ENCODE results near the gene PLK4. TPM values are rescaled to one million over a fixed set of nuclear protein-coding genes. Genes with fewer than 3 reads are reported as not detected.
"Not testable (repeated sequence)": the region's sequence is repeated elsewhere in the genome, so short reads cannot be mapped to it uniquely, and the experiment has no call there.

The PLK4 gene
- total RNA-seq, 5 donors from 2014 or later (not counting 1 experiment from before 2014, with no cell fraction given): 1.7 to 5.6 (median 1.9) TPM

DNA sequence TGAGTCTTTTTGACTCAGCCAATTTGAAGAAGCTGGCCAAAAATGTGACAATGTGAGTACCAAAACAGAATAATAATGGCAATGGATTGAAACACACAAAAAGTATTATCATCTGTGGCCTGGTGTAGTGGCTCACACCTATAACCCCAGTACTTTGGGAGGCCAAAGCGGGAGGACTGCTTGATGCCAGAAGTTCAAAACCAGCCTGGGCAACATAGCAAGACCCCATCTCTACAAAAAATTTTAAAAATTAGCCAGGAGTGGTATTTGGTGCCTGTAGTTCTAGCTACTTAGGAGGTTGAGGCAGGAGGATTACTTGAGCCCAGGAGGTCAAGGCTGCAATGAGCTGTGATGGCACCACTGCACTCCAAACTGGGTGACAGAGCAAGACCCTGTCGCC is 41.5 kb downstream of the PLK4 start:
- Mint-ChIP-seq H3K27me3 (no peaks in the 10 kb centered on the region), H3K4me1 (peaks cover 0 to 2% (median 0%) of the 10 kb centered on the region in 3 donors), H3K27ac (no peak overlapping the region), H3K36me3 (peaks cover 58% of the 10 kb centered on the region), H3K4me3 (no peak overlapping the region), H3K9me3 (peaks cover 0 to 6% (median 3%) of the 10 kb centered on the region in 3 donors)
- WGBS (ENCODE audit: insufficient coverage): no CpG with 5 or more reads among the region's 2 CpGs
- Histone ChIP-seq H3K27me3 (replicated peaks in 1 of 2; ENCODE audit: control insufficient read depth in 2 of 2, extremely low read depth in 1 of 2, insufficient read depth in 2 of 2, low read length in 1 of 2) (no peaks in the 10 kb centered on the region), H3K9me3 (no peaks in the 10 kb centered on the region), H3K36me3 (ENCODE audit: control insufficient read depth in 2 of 2, extremely low read depth in 1 of 2, insufficient read depth in 1 of 2, low read length in 1 of 2) (peaks cover 0 to 38% of the 10 kb centered on the region in 2 donors), H3K4me1 (ENCODE audit: control insufficient read depth in 1 of 2, extremely low read depth in 1 of 2, insufficient read depth in 2 of 2, low read length in 2 of 2) (no peaks in the 10 kb centered on the region), H3K27ac (ENCODE audit: low read length) (no peak overlapping the region), H3K4me3 (ENCODE audit: control insufficient read depth in 1 of 2, extremely low read depth in 1 of 2, low read length in 1 of 2) (no peak overlapping the region)
- DNase-seq (no peak), ATAC-seq (replicated peaks in 1 of 4) (no peak)
- ChIA-PET POLR2A (interaction anchor here in 1 of 2 donors (0.5 kb wide), 1 partner anchor 136 kb away, joined by 3 read pairs; no protein-coding TSS in a partner anchor), CTCF (no interaction called here)

DNA sequence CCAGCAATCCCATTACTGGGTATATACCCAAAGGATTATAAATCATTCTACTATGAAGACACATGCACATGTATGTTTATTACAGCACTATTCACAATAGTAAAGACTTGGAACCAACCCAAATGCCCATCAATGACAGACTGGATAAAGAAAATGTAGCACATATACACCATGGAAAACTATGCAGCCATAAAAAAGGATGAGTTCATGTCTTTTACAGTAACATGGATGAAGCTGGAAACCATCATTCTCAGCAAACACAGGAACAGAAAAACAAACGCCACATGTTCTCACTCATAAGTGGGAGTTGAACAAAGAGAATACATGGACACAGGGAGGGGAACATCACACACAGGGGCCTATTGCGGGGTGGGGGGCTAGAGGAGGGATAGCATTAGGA is 45.0 kb downstream of the PLK4 start:
- ATAC-seq (replicated peaks in 1 of 4); POLR2A ChIA-PET; H3K4me3 Mint-ChIP-seq: not testable (repeated sequence)

DNA sequence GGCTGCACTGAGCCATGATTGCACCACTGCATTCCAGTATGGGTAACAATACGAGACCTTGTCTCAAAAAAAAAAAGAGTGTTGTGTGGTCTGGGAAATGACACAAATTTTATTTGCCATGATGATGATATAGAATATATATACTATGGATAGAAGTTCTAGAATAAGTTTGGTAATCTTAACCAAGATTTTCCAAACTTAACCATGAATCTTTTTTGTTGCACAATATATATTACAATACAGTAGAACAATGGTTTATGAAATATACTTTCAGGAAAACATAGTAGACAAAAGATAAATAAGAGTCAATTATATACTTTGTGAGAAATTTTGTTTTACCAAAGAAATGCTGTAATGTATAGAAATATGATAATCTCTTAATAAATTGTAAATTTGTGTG is 49.5 kb downstream of the PLK4 start:
- Histone ChIP-seq H3K4me3 (ENCODE audit: control insufficient read depth in 1 of 2, extremely low read depth in 1 of 2, low read length in 1 of 2) (no peak overlapping the region), H3K36me3 (ENCODE audit: control insufficient read depth in 2 of 2, extremely low read depth in 1 of 2, insufficient read depth in 1 of 2, low read length in 1 of 2) (peaks cover 0 to 19% of the 10 kb centered on the region in 2 donors), H3K4me1 (ENCODE audit: control insufficient read depth in 1 of 2, extremely low read depth in 1 of 2, insufficient read depth in 2 of 2, low read length in 2 of 2) (no peaks in the 10 kb centered on the region), H3K27me3 (replicated peaks in 1 of 2; ENCODE audit: control insufficient read depth in 2 of 2, extremely low read depth in 1 of 2, insufficient read depth in 2 of 2, low read length in 1 of 2) (no peaks in the 10 kb centered on the region), H3K9me3 (no peaks in the 10 kb centered on the region), H3K27ac (ENCODE audit: low read length) (no peak overlapping the region)
- Mint-ChIP-seq H3K27me3 (no peaks in the 10 kb centered on the region), H3K36me3 (peaks cover 32% of the 10 kb centered on the region), H3K4me1 (peaks cover 0 to 2% (median 0%) of the 10 kb centered on the region in 3 donors), H3K9me3 (peaks cover 0 to 6% (median 3%) of the 10 kb centered on the region in 3 donors), H3K27ac (no peak overlapping the region), H3K4me3 (no peak overlapping the region)
- DNase-seq (no peak), ATAC-seq (replicated peaks in 1 of 4) (no peak)
- ChIA-PET CTCF (interaction anchor here (0.6 kb wide), 2 partner anchors 13 to 25 kb away, joined by 3 to 4 read pairs; no protein-coding TSS in a partner anchor), POLR2A (no interaction called here)
- no CpG with 5 or more reads among the region's 1 CpG for WGBS (ENCODE audit: insufficient coverage)

More for the DNA sequence above, 45.0 kb downstream of the PLK4 start:
- H3K27me3 Mint-ChIP-seq; H3K9me3 Mint-ChIP-seq; H3K27ac Mint-ChIP-seq; H3K4me3 ChIP-seq (ENCODE audit: control insufficient read depth in 1 of 2, extremely low read depth in 1 of 2, low read length in 1 of 2); DNase-seq; H3K27me3 ChIP-seq (replicated peaks in 1 of 2; ENCODE audit: control insufficient read depth in 2 of 2, extremely low read depth in 1 of 2, insufficient read depth in 2 of 2, low read length in 1 of 2); H3K4me1 Mint-ChIP-seq; H3K4me1 ChIP-seq (ENCODE audit: control insufficient read depth in 1 of 2, extremely low read depth in 1 of 2, insufficient read depth in 2 of 2, low read length in 2 of 2); CTCF ChIA-PET; H3K9me3 ChIP-seq; H3K27ac ChIP-seq (ENCODE audit: low read length): not testable (repeated sequence)
- peaks cover 0 to 31% of the 10 kb centered on the region in 2 donors for H3K36me3 ChIP-seq (ENCODE audit: control insufficient read depth in 2 of 2, extremely low read depth in 1 of 2, insufficient read depth in 1 of 2, low read length in 1 of 2)
- peaks cover 58% of the 10 kb centered on the region for H3K36me3 Mint-ChIP-seq
- no CpG with 5 or more reads among the region's 2 CpGs for WGBS (ENCODE audit: insufficient coverage)

DNA sequence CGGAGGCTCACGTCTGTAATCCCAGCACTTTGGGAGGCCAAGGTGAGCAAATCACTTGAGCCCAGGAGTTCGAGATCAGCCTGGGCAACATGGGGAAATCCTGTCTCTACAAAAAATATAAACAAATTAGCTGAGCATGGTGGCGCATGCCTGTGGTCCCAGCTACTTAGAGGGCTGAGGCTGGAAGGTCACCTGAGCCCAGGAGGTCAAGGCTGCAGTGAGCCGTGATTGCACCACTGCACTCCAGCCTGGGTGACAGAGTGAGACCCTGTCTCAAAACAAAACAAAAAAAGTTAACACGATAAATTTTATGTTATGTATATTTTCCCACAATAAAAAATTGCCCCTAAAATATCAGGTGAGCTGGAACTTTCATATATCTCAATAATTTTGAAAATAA is 51.1 kb downstream of the PLK4 start:
- H3K4me1 ChIP-seq (ENCODE audit: control insufficient read depth in 1 of 2, extremely low read depth in 1 of 2, insufficient read depth in 2 of 2, low read length in 2 of 2); H3K9me3 ChIP-seq; H3K4me3 Mint-ChIP-seq; ATAC-seq (replicated peaks in 1 of 4); H3K27me3 Mint-ChIP-seq; H3K4me1 Mint-ChIP-seq; H3K9me3 Mint-ChIP-seq; POLR2A ChIA-PET; CTCF ChIA-PET; H3K27ac ChIP-seq (ENCODE audit: low read length); DNase-seq; H3K27ac Mint-ChIP-seq; H3K4me3 ChIP-seq (ENCODE audit: control insufficient read depth in 1 of 2, extremely low read depth in 1 of 2, low read length in 1 of 2); H3K27me3 ChIP-seq (replicated peaks in 1 of 2; ENCODE audit: control insufficient read depth in 2 of 2, extremely low read depth in 1 of 2, insufficient read depth in 2 of 2, low read length in 1 of 2): not testable (repeated sequence)
- peaks cover 20% of the 10 kb centered on the region for H3K36me3 Mint-ChIP-seq
- WGBS (ENCODE audit: insufficient coverage): 97% methylated on average over 5 of the region's 6 CpGs
- H3K36me3 ChIP-seq (ENCODE audit: control insufficient read depth in 2 of 2, extremely low read depth in 1 of 2, insufficient read depth in 1 of 2, low read length in 1 of 2): peaks cover 0 to 19% of the 10 kb centered on the region in 2 donors

DNA sequence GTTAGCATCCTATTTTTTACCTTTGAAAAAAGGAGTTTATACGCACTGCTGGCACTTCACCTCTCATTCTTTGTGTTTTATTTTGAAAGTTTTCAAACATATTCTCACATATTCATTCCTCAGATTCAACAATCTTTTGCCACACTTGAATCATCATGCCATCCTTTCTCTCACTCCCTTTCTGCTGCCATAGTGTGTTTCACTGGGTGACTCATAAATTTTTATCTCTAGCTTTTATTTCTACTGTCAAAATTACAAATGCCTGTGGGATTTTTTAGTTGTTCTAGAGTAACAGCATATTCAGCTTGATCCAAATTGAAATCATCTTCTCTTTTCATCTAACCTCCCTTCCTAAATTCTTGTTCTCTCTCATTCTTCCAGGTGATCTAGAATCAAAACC is 56.3 kb downstream of the PLK4 start:
- WGBS (ENCODE audit: insufficient coverage): no CpG with 5 or more reads among the region's 1 CpG
- no peak overlapping the region for H3K4me3 ChIP-seq (ENCODE audit: control insufficient read depth in 1 of 2, extremely low read depth in 1 of 2, low read length in 1 of 2)
- Mint-ChIP-seq H3K27ac (no peak overlapping the region), H3K9me3 (no peaks in the 10 kb centered on the region), H3K4me3 (no peak overlapping the region), H3K36me3 (peaks cover 26% of the 10 kb centered on the region), H3K4me1 (no peaks in the 10 kb centered on the region), H3K27me3 (no peaks in the 10 kb centered on the region)
- DNase-seq (no peak), ATAC-seq (replicated peaks in 1 of 4) (no peak)
- no peaks in the 10 kb centered on the region for H3K9me3 ChIP-seq
- H3K4me1 ChIP-seq (ENCODE audit: control insufficient read depth in 1 of 2, extremely low read depth in 1 of 2, insufficient read depth in 2 of 2, low read length in 2 of 2): no peaks in the 10 kb centered on the region
- H3K27me3 ChIP-seq (replicated peaks in 1 of 2; ENCODE audit: control insufficient read depth in 2 of 2, extremely low read depth in 1 of 2, insufficient read depth in 2 of 2, low read length in 1 of 2): no peaks in the 10 kb centered on the region
- H3K27ac ChIP-seq (ENCODE audit: low read length): no peak overlapping the region
- H3K36me3 ChIP-seq (ENCODE audit: control insufficient read depth in 2 of 2, extremely low read depth in 1 of 2, insufficient read depth in 1 of 2, low read length in 1 of 2): peaks cover 0 to 11% of the 10 kb centered on the region in 2 donors
- ChIA-PET POLR2A (no interaction called here), CTCF (no interaction called here)

Other genes with a start within 250 kb of the PLK4 start
- gene INTU, start 247.9 kb upstream of the PLK4 start, total RNA-seq: under 1 TPM in 3 of 5 donors, not detected in 2; 0.13 to 0.44 (median 0.19) TPM
- not detected for gene SLC25A31, start 150.5 kb upstream of the PLK4 start, total RNA-seq
- under 1 TPM in 3 of 5 donors, not detected in 2; 0.09 to 0.22 (median 0.16) TPM for gene HSPA4L, start 98.6 kb upstream of the PLK4 start, total RNA-seq
- gene MFSD8, start 84.3 kb downstream of the PLK4 start, total RNA-seq: 10 to 100 TPM; 27.0 to 39.7 (median 37.1) TPM
- 10 to 100 TPM; 16.3 to 25.8 (median 21.7) TPM for gene ABHD18, start 84.5 kb downstream of the PLK4 start, total RNA-seq
- gene LARP1B, start 180.4 kb downstream of the PLK4 start, total RNA-seq: 10 to 100 TPM in 4 of 5 donors, 1 to 10 TPM in 1; 9.6 to 15.5 (median 13.1) TPM